GM18870 (cell line): Measurements from ENCODE around the gene SST.

Experiments used
- ATAC-seq: cut with Tn5 transposase; IDR thresholded peaks from one replicate; pipeline ENCODE4 v1.9.1; 2021; ENCODE audit warnings: moderate library complexity; ENCODE audit not compliant: unreplicated experiment

Gene SST

DNA sequence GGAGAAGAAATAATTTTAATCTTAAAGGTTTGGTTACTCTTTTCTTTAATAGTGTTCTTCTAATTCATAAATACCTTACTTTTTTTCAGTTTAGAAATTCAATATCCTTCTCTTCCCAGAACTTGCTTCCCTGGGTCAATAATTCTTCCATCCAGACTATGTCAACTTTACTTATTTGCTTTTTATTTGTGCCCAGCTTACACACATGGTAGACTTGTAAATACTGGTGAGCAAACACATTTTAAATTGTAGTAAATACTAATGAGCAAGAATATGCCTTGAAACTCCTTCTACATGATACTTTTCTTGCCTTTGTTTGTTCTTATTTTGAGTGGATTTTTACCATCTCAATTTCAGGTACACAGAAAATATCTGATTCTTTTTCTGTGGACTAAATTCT, 33.7 kb downstream of the SST start:
- ATAC-seq, result no peak

GRCh38 chr3:187630404-187630803, 39.8 kb downstream of the SST start:
- ATAC-seq, result no peak

- no peak for ATAC-seq
Measured at GRCh38 chr3:187629711-187630110, 40.5 kb downstream of the SST start.

- ATAC-seq, result no peak
Measured at GRCh38 chr3:187628169-187628568, 42.0 kb downstream of the SST start.

- no peak for ATAC-seq
Measured at GRCh38 chr3:187626581-187626980, 43.6 kb downstream of the SST start.

DNA sequence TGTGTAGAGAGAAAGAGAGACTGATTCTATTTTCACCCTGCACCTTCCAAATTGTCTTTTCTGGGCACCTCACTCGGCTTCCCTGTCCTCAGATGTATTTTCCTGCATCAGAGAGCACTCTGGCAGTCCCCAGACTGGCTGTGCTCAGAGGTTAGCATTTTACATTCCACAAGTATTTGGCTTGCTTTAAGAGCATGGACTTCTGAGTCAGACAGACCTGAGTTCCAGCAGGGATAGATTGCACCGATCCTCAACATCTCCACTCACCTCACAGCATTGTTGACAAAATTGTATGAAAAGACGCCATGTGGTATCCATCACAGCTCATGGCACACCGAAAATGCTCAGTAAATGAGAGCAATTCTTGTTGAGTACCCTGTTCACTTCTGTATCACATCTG, 45.6 kb downstream of the SST start:
- no peak for ATAC-seq

DNA sequence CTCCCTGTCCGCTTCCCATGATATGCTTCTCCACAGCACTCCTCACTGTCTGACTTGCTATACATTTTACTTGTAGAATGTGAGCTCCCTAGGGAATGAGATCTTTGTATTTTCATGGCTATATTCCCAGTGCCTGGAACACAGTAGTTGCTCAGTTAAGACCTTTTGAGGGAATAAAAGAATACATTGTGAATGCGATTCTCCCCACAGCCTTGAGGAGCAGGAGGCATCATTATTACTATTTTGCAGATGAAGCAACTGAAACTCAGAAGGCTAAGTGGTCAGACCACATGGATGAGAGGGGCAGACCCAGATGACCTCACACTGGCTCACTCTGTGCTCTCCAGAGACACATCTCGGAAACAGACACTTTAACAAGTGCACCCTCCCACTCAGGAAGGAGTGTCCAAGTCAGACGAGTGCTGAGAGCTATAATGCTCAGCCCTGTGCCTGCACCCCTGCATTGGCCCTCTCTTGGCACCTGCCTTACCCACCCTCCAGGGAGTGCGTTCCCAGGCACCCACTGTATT, 46.8 kb downstream of the SST start:
- no peak for ATAC-seq

GRCh38 chr3:187621881-187622280, 48.3 kb downstream of the SST start:
- ATAC-seq, result no peak

DNA sequence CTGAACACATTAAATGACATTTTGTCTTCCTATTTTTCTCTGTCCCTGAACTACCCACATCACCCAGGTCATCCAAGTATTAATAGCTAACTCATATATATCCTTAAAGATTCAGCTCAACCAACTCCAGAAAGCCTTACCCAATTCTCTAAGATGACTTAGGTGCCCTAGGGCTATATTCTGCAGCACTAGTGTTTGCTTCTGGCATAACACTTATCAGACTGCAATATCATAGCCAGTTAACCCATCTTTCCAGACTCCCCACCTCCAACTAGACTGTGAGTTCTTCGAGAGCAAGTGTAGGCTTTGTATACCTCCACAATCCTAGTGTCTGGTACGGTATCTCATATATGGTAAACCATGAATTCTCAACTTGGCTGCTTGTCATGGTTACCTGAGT, 50.7 kb downstream of the SST start:
- no peak for ATAC-seq
